Suprapubic skin (tissue), 3 donors: ENCODE measurements around the gene PRR3.

Source experiments
- POLR2A ChIP-seq, 2 donors: fragments of 450-650 bp; IDR thresholded peaks; one replicate each; pipeline ENCODE4 v1.6.1; 2017; ENCODE audit warnings: antibody characterized with exemption in 2 of 2, mild to moderate bottlenecking in 2 of 2, moderate library complexity in 2 of 2
- TF ChIP-seq, protein P1 (sequence below), 2 donors: fragments of 200-600 bp in 1 of 2; fragments of 450-650 bp in 1 of 2; sonication (generic) in 1 of 2; IDR thresholded peaks; one replicate each; pipeline ENCODE4 v1.5.1; 2016 to 2019; ENCODE audit warnings: antibody characterized with exemption in 2 of 2, mild to moderate bottlenecking in 1 of 2, moderate library complexity in 1 of 2

DNA sequence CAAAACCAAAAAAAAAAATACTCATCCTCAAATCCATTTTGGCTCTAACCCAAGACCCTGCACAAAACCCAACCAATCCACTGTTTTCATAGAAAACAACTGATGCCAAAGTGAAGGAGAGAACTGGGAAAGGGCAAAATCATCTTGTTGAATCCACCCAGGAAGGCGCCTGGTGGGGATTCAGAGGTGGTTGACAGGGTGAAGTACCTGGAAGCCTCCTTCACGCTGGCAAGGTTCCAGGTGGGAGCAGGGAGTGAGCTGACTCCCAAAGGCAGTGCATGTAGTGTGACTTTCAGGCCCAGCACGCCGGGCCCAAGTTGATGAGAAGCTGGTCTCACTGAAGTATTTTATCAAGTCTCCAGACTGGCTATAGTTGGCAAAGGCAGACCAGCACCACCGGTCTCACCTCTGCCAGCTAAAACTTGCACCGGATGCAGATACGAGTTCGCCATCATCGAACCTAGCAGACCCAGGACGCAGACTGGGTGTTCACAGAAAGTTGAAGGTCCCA, 43.4 kb downstream of the PRR3 start:
- TF ChIP-seq, protein P1, sequence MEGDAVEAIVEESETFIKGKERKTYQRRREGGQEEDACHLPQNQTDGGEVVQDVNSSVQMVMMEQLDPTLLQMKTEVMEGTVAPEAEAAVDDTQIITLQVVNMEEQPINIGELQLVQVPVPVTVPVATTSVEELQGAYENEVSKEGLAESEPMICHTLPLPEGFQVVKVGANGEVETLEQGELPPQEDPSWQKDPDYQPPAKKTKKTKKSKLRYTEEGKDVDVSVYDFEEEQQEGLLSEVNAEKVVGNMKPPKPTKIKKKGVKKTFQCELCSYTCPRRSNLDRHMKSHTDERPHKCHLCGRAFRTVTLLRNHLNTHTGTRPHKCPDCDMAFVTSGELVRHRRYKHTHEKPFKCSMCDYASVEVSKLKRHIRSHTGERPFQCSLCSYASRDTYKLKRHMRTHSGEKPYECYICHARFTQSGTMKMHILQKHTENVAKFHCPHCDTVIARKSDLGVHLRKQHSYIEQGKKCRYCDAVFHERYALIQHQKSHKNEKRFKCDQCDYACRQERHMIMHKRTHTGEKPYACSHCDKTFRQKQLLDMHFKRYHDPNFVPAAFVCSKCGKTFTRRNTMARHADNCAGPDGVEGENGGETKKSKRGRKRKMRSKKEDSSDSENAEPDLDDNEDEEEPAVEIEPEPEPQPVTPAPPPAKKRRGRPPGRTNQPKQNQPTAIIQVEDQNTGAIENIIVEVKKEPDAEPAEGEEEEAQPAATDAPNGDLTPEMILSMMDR (IDR thresholded peaks at IDR 0.05): no peak
- TF ChIP-seq POLR2A (IDR thresholded peaks at IDR 0.05): no peak
